Adrenal gland (tissue), 12 donors: Measurements from ENCODE around the gene RFLNA. TPM values are rescaled to one million over a fixed set of nuclear protein-coding genes. Genes with fewer than 3 reads are reported as not detected.
A peak's percentile ranks its signal among the peaks of the same experiment; 100 is the strongest.

ENCODE experiments used
- DNase-seq, 7 donors: peaks; one replicate each; pipeline ENCODE4 v3.0.0-alpha.2; 2019 to 2020
- H3K27ac ChIP-seq, 5 donors: fragments of 200-600 bp; sonication (generic) in 4 of 5; 1 replicate in 3 of 5; 2 replicates in 2 of 5; pipeline versions ENCODE4 v1.5.1 to v1.8.0; 2016 to 2020; ENCODE audit warnings: mild to moderate bottlenecking in 1 of 5
- H3K27me3 ChIP-seq: fragments of 200-600 bp; 2 replicates; pipeline ENCODE4 v1.8.0; 2021
- H3K36me3 ChIP-seq, 2 donors: fragments of 200-600 bp; replicated peaks in 1 of 2; 1 replicate in 1 of 2; 2 replicates in 1 of 2; pipeline versions ENCODE4 v1.5.1 to v1.8.0; 2018 to 2022
- H3K4me1 ChIP-seq, 2 donors: fragments of 200-600 bp; replicated peaks in 1 of 2; 1 replicate in 1 of 2; 2 replicates in 1 of 2; pipeline versions ENCODE4 v1.5.1 to v1.8.0; 2018 to 2021
- H3K4me3 ChIP-seq, 4 donors: fragments of 200-600 bp; sonication (generic) in 3 of 4; one replicate each; pipeline ENCODE4 v1.5.1; 2016 to 2018
- H3K9me3 ChIP-seq, 3 donors: fragments of 200-600 bp; sonication (generic) in 1 of 3; replicated peaks in 1 of 3; 1 replicate in 2 of 3; 2 replicates in 1 of 3; pipeline versions ENCODE4 v1.5.1 to v1.8.0; 2016 to 2021
- POLR2A ChIP-seq, 2 donors: fragments of 450-650 bp; IDR thresholded peaks; one replicate each; pipeline ENCODE4 v1.6.1; 2017; ENCODE audit warnings: antibody characterized with exemption in 2 of 2, mild to moderate bottlenecking in 2 of 2, moderate library complexity in 1 of 2
- WGBS, 4 donors: extraction: QIAGEN DNeasy Blood & Tissue Kit in 2 of 4; methylation state at CpG; one replicate each; pipeline versions ENCODE4 v1.1.5 to v1.1.7; 2013 to 2017; 5-methylcytosine and 5-hydroxymethylcytosine counted together
- intact Hi-C, 2 donors: fragments of 100-400 bp; cut with DNase I; formaldehyde crosslinking; loops; one replicate each; pipeline versions ENCODE4 v1.14.1 to v1.15.0; 2022 to 2023
- polyA plus RNA-seq, 3 donors: library from polyadenylated mRNA; stranded (reverse); fragments of 200-250 nt in 2 of 3; fragments of 350-450 nt in 1 of 3; fragmentation: Illumina TruSeq in 1 of 3; extraction: RNeasy Lipid Tissue Mini Kit (QIAGEN cat#74804) in 1 of 3; gene quantifications; one replicate each; pipeline ENCODE4 v1.2.3, GENCODE V29; 2013 to 2014
- total RNA-seq, 9 donors: library from RNA; depleted of rRNA in 4 of 9; stranded (reverse); fragments of >200 nt in 4 of 9; fragments of 120-200 nt in 1 of 9; fragmentation: NEBNext Ultra II Directional in 1 of 9; extraction: Animal tissue kit (Norgen Biotek cat#: 25700) in 1 of 9; gene quantifications; one replicate each; pipeline versions ENCODE4 v1.1.0 to v1.2.4, GENCODE V29; 2013 to 2023
- TF ChIP-seq, protein P1 (sequence below), 6 experiments: fragments of 450-650 bp in 4 of 6; fragments of 200-600 bp in 2 of 6; sonication (generic) in 1 of 6; IDR thresholded peaks; 1 replicate in 5 of 6; 2 replicates in 1 of 6; pipeline versions ENCODE4 v1.5.1 to v1.8.0; 2016 to 2021; ENCODE audit warnings: antibody characterized with exemption in 6 of 6, mild to moderate bottlenecking in 2 of 6, moderate library complexity in 1 of 6
- donor health status: healthy with polysubstance abuse.
- donor health status: Bipolar disorder and iron deficiency.
- donor health status: DM: yes; HTN: yes; CAD: no.
- donor health status: DM: no; HTN: no; CAD: no.
- donor health status: DM: no; HTN: no; CAD: no.
- donor health status: DM: yes; HTN: yes; CAD: no.

The RFLNA gene
- total and polyA plus RNA-seq, 12 donors = 0.38 to 3.9 (median 1.4) TPM; not detected in 1

DNA sequence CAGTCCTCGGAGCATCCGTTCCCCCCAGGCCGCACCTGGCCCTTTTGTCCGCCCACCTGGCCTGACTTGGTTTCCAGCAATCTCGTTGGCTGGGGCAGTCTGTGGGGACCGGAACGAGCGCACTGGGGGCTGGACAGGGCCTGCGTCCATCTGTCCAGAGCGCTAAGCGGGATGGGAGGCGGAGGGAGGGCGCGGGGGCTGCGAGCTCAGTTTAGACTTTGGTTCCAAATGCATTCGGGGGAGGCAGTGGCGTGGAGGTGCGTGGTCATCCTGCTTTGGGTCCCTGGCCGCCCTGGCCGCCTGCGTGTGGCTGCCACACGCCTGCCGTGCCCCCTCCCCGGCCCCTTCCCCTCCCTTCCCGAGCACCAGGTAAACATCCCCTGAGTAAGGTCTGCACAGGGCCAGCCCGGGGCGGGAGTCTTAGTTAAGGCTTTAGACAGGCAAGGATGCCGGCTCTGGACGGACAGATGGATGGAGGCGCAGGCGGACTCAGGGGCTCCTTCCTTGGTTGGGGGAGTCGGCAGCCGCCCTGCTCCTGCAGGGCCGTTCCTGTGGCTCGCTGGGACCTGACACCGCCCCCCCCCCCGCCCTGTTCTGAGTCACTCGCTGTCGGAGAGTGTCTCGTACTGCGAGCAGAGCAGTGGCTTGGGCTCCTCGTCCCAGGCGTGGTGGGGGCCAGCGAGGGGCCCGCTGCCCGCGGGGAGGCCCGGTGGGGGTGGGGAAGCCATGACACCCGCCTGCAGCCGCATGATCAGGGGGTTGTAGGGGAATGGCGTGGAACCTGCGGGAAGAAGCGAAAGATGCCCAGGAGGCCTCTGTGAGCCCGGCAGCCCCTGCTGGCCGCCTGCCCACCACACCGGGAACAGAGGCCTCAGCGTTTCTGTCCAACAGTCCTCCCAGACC lies 30.2 kb downstream of the RFLNA start:
- peaks cover 0 to 55% of the 10 kb centered on the region in 2 donors for H3K36me3 ChIP-seq

DNA sequence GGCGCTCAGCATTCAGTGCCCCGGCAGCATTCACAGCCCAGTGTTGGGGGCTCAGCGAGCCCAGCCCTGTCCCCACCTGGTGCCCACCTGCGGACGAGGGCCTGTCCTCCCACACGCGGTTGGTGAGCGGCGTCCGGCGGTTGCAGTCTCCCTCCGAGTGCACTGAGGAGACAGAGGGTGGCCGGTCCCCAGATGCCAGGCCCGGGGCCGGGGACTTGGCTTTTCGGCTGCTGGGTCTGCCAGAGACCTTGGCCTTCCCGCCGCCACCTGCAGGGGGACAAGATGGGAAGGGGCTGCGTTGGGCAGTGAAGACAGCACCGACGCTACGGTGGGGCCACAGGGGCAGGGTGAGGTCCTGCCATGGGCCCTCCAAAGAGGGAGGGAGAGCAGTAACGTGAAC lies 31.2 kb downstream of the RFLNA start:
- intact Hi-C loops = no loop called here
- Histone ChIP-seq H3K4me1 (no peaks in the 10 kb centered on the region), H3K27me3 (no peaks in the 10 kb centered on the region), H3K36me3 (peaks cover 0 to 65% of the 10 kb centered on the region in 2 donors), H3K4me3 (no peak overlapping the region), H3K27ac (no peak overlapping the region), H3K9me3 (peaks cover 0 to 10% (median 0%) of the 10 kb centered on the region in 3 donors)
- no peak for DNase-seq
- WGBS, 4 donors = 86 to 95% (median 91%) methylated on average over 7 to 23 of the region's 23 CpGs
- TF ChIP-seq POLR2A (IDR thresholded peaks at IDR 0.05) = no peak
- TF ChIP-seq, protein P1, sequence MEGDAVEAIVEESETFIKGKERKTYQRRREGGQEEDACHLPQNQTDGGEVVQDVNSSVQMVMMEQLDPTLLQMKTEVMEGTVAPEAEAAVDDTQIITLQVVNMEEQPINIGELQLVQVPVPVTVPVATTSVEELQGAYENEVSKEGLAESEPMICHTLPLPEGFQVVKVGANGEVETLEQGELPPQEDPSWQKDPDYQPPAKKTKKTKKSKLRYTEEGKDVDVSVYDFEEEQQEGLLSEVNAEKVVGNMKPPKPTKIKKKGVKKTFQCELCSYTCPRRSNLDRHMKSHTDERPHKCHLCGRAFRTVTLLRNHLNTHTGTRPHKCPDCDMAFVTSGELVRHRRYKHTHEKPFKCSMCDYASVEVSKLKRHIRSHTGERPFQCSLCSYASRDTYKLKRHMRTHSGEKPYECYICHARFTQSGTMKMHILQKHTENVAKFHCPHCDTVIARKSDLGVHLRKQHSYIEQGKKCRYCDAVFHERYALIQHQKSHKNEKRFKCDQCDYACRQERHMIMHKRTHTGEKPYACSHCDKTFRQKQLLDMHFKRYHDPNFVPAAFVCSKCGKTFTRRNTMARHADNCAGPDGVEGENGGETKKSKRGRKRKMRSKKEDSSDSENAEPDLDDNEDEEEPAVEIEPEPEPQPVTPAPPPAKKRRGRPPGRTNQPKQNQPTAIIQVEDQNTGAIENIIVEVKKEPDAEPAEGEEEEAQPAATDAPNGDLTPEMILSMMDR (IDR thresholded peaks at IDR 0.05) = peak in 1 of 6 experiments; percentile 6

More for the DNA sequence above, 30.2 kb downstream of the RFLNA start:
- H3K27ac ChIP-seq = no peak overlapping the region
- H3K9me3 ChIP-seq = peaks cover 0 to 10% (median 0%) of the 10 kb centered on the region in 3 donors
- no peak overlapping the region for H3K4me3 ChIP-seq
- 82 to 93% (median 86%) methylated on average over 25 to 57 of the region's 57 CpGs for WGBS, 4 donors
- no peaks in the 10 kb centered on the region for H3K4me1 ChIP-seq
- peak in 4 of 7 donors; percentile 22 to 47 (median 46) for DNase-seq
- intact Hi-C loops = loop anchor here in 1 of 2 donors (5.0 kb wide), 1 partner anchor 288 kb away; no protein-coding TSS in a partner anchor
- TF ChIP-seq POLR2A (IDR thresholded peaks at IDR 0.05) = no peak
- TF ChIP-seq, protein P1 (IDR thresholded peaks at IDR 0.05) = peak in 1 of 6 experiments; percentile 7
- no peaks in the 10 kb centered on the region for H3K27me3 ChIP-seq

DNA sequence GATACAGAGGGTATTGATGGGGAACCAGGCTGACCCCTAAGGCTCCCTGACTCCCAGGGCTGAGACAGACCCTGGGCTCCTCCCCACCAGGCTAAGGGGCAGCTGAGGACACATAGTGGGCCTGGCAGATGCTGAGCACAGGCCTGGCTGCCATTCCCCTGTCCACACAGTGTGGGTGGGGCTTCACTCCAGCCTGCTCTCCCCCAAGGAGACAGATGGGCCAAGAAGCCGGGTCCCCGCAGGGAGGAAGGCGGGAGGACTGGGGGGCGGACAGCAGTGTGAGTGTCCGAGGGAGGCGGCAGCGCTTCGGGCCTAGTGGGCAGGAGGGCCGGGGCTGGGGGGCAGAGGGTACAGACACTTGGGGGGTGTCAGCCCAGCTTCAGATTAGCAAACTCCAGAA lies 32.0 kb downstream of the RFLNA start:
- DNase-seq = no peak
- TF ChIP-seq POLR2A (IDR thresholded peaks at IDR 0.05) = no peak
- TF ChIP-seq, protein P1 (IDR thresholded peaks at IDR 0.05) = no peak
- 73 to 89% (median 82%) methylated on average over 5 to 9 of the region's 9 CpGs for WGBS, 4 donors
- Histone ChIP-seq H3K4me3 (no peak overlapping the region), H3K27me3 (no peaks in the 10 kb centered on the region), H3K9me3 (peaks cover 0 to 10% (median 0%) of the 10 kb centered on the region in 3 donors), H3K36me3 (peaks cover 0 to 73% of the 10 kb centered on the region in 2 donors), H3K27ac (peak overlapping the region in 2 of 5 donors; percentile 1 to 21), H3K4me1 (no peaks in the 10 kb centered on the region)
- intact Hi-C loops = no loop called here

DNA sequence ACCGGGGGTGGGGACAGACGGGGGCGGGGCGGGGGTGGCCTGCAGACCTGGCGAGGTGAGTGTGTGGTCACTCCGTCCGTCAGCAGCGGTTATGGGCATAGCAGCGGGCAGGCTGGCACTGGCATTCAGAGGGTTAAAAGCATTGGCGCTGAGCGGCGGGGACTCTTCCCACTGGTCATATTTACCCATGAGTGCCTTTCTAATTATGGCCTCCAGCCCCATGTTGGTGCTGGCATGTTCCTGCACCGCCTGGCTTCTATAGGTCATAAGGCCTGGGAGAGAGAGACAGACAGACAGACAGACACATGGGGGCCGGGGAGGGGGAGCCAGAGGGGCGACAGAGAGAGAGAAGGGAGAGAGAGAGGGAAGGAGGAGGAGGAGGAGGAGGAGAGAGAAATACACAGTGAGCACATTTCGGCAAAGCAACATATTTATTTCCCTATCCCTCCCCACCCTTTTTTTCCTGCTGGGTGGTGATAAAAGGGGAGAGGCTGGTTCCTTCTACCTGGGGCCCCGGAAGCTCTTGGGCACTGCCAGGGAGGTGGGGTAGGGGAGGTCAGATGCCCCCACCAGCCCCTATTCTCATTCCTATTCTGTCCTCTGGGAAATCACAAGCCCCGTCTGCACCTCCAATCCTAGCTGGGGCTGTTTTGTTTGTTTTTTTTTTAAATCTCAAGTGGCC lies 32.6 kb downstream of the RFLNA start:
- peaks cover 0 to 79% of the 10 kb centered on the region in 2 donors for H3K36me3 ChIP-seq
- no peak overlapping the region for H3K4me3 ChIP-seq
- H3K27me3 ChIP-seq = no peaks in the 10 kb centered on the region
- H3K4me1 ChIP-seq = no peaks in the 10 kb centered on the region
- no peak for DNase-seq
- H3K27ac ChIP-seq = peak overlapping the region in 2 of 5 donors; percentile 0 to 1
- intact Hi-C loops = no loop called here
- peaks cover 0 to 10% (median 0%) of the 10 kb centered on the region in 3 donors for H3K9me3 ChIP-seq
- WGBS, 4 donors = 67 to 74% (median 73%) methylated on average over 13 to 18 of the region's 18 CpGs
- TF ChIP-seq, protein P1 (IDR thresholded peaks at IDR 0.05) = no peak
- no peak for TF ChIP-seq POLR2A (IDR thresholded peaks at IDR 0.05)
